Measurements from ENCODE around the gene DHRS7C. TPM values are rescaled to one million over a fixed set of nuclear protein-coding genes. Genes with fewer than 3 reads are reported as not detected.

Gene DHRS7C
- polyA plus RNA-seq, 1 donor (not counting 4 experiments of a cell fraction or from before 2014, with no cell fraction given): not detected

GRCh38 chr17:9771465-9771864 lies 19.9 kb downstream of the DHRS7C start:
- Histone ChIP-seq H3K4me1 (ENCODE audit: control insufficient read depth, extremely low read depth, insufficient read depth, low read length) (no peaks in the 10 kb centered on the region), H3K27me3 (ENCODE audit: control insufficient read depth, extremely low read depth, insufficient read depth, low read length) (no peaks in the 10 kb centered on the region), H3K9ac (ENCODE audit: control insufficient read depth, extremely low read depth, insufficient read depth, low read length) (no peak overlapping the region), H3K4me3 (ENCODE audit: control insufficient read depth in 2 of 3, extremely low read depth in 1 of 3, insufficient read depth in 2 of 3, low read depth in 1 of 3, low read length in 3 of 3) (no peak overlapping the region), H3K9me3 (ENCODE audit: control insufficient read depth, low read depth, low read length) (no peaks in the 10 kb centered on the region), H3K36me3 (ENCODE audit: control insufficient read depth in 2 of 2, extremely low read depth in 1 of 2, insufficient read depth in 2 of 2, low read length in 2 of 2) (no peaks in the 10 kb centered on the region), H3K4me2 (ENCODE audit: control insufficient read depth, extremely low read depth, insufficient read depth, low read depth, low read length) (no peak overlapping the region), H3K9me1 (ENCODE audit: control insufficient read depth, extremely low read depth, insufficient read depth, low read length) (no peaks in the 10 kb centered on the region), H4K20me1 (ENCODE audit: control insufficient read depth, extremely low read depth, insufficient read depth, low read length) (no peaks in the 10 kb centered on the region), H3K27ac (ENCODE audit: control insufficient read depth, insufficient read depth, low read length) (no peak overlapping the region), H2AFZ (ENCODE audit: control insufficient read depth, low read length) (no peak overlapping the region), H3K79me2 (ENCODE audit: control insufficient read depth, insufficient read depth, low read length) (no peaks in the 10 kb centered on the region)
- FAIRE-seq (no peak), DNase-seq (ENCODE audit: low read depth, low spot score) (no peak)
- dilution Hi-C loops (cut with MboI; ENCODE audit: extremely low pct_ligation_motif_present, low sequenced_read_pairs): no loop called here
- TF ChIP-seq EZH2 (IDR thresholded peaks at IDR 0.05; ENCODE audit: low read length) (no peak), CTCF (optimal IDR thresholded peaks at IDR 0.05 in 1 of 3, IDR thresholded peaks at IDR 0.05 in 1 of 3, conservative IDR thresholded peaks at IDR 0.05 in 1 of 3; ENCODE audit: extremely low read depth in 1 of 3, insufficient read depth in 2 of 3, low read length in 3 of 3) (no peak)

GRCh38 chr17:9769036-9769695 lies 22.2 kb downstream of the DHRS7C start:
- H3K27ac ChIP-seq (ENCODE audit: control insufficient read depth, insufficient read depth, low read length): no peak overlapping the region
- H3K36me3 ChIP-seq (ENCODE audit: control insufficient read depth in 2 of 2, extremely low read depth in 1 of 2, insufficient read depth in 2 of 2, low read length in 2 of 2): no peaks in the 10 kb centered on the region
- no peak overlapping the region for H3K4me2 ChIP-seq (ENCODE audit: control insufficient read depth, extremely low read depth, insufficient read depth, low read depth, low read length)
- no peaks in the 10 kb centered on the region for H4K20me1 ChIP-seq (ENCODE audit: control insufficient read depth, extremely low read depth, insufficient read depth, low read length)
- no peaks in the 10 kb centered on the region for H3K27me3 ChIP-seq (ENCODE audit: control insufficient read depth, extremely low read depth, insufficient read depth, low read length)
- H3K79me2 ChIP-seq (ENCODE audit: control insufficient read depth, insufficient read depth, low read length): no peaks in the 10 kb centered on the region
- no peak overlapping the region for H3K9ac ChIP-seq (ENCODE audit: control insufficient read depth, extremely low read depth, insufficient read depth, low read length)
- H3K4me3 ChIP-seq (ENCODE audit: control insufficient read depth in 2 of 3, extremely low read depth in 1 of 3, insufficient read depth in 2 of 3, low read depth in 1 of 3, low read length in 3 of 3): no peak overlapping the region
- no peak for FAIRE-seq
- no peaks in the 10 kb centered on the region for H3K4me1 ChIP-seq (ENCODE audit: control insufficient read depth, extremely low read depth, insufficient read depth, low read length)
- dilution Hi-C loops (cut with MboI; ENCODE audit: extremely low pct_ligation_motif_present, low sequenced_read_pairs): no loop called here
- H3K9me3 ChIP-seq (ENCODE audit: control insufficient read depth, low read depth, low read length): no peaks in the 10 kb centered on the region
- TF ChIP-seq CTCF (optimal IDR thresholded peaks at IDR 0.05 in 1 of 3, IDR thresholded peaks at IDR 0.05 in 1 of 3, conservative IDR thresholded peaks at IDR 0.05 in 1 of 3; ENCODE audit: extremely low read depth in 1 of 3, insufficient read depth in 2 of 3, low read length in 3 of 3) (no peak), EZH2 (IDR thresholded peaks at IDR 0.05; ENCODE audit: low read length) (no peak)
- no peak overlapping the region for H2AFZ ChIP-seq (ENCODE audit: control insufficient read depth, low read length)
- no peaks in the 10 kb centered on the region for H3K9me1 ChIP-seq (ENCODE audit: control insufficient read depth, extremely low read depth, insufficient read depth, low read length)
- DNase-seq (ENCODE audit: low read depth, low spot score): no peak
